HFF-Myc (cell line): Measurements from ENCODE around the gene CCDC198.

Experiments
- DNase-seq: peaks from one replicate; pipeline ENCODE4 v3.0.0-alpha.2; 2011; ENCODE audit warnings: low read depth; ENCODE audit errors: extremely low read depth
- H3K4me3 ChIP-seq: replicated peaks from 2 replicates; pipeline ENCODE4 v1.5.1; 2011; ENCODE audit warnings: low read depth, mild to moderate bottlenecking, control low read depth, low read length
- TF ChIP-seq, protein P1 (sequence below): IDR thresholded peaks from 2 replicates; pipeline ENCODE4 v1.5.1; 2012; ENCODE audit warnings: mild to moderate bottlenecking, low read depth, low read length, control low read depth; ENCODE audit errors: missing control alignments

The CCDC198 gene

DNA sequence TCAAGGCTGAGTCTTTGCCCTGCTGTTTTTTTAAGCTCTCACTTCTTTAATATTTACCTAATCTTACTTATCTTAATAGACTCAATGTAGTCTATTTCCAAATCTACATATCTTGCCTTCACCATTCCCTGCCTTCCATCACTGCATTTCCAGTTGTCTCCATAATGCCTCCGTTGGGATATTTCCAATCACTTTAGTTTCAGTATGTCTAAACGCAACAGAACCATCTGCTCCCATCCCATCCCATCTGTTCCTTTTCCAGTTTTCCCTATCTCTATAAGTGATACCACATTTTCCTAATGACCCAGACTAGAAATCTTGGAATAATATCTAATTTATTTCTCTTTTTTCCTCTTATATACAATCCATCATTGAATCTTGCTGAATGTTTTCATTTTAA, 15.1 kb upstream of the CCDC198 start:
- H3K4me3 ChIP-seq: no peak overlapping the region
- no peak for DNase-seq
- TF ChIP-seq, protein P1, sequence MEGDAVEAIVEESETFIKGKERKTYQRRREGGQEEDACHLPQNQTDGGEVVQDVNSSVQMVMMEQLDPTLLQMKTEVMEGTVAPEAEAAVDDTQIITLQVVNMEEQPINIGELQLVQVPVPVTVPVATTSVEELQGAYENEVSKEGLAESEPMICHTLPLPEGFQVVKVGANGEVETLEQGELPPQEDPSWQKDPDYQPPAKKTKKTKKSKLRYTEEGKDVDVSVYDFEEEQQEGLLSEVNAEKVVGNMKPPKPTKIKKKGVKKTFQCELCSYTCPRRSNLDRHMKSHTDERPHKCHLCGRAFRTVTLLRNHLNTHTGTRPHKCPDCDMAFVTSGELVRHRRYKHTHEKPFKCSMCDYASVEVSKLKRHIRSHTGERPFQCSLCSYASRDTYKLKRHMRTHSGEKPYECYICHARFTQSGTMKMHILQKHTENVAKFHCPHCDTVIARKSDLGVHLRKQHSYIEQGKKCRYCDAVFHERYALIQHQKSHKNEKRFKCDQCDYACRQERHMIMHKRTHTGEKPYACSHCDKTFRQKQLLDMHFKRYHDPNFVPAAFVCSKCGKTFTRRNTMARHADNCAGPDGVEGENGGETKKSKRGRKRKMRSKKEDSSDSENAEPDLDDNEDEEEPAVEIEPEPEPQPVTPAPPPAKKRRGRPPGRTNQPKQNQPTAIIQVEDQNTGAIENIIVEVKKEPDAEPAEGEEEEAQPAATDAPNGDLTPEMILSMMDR: no peak

DNA sequence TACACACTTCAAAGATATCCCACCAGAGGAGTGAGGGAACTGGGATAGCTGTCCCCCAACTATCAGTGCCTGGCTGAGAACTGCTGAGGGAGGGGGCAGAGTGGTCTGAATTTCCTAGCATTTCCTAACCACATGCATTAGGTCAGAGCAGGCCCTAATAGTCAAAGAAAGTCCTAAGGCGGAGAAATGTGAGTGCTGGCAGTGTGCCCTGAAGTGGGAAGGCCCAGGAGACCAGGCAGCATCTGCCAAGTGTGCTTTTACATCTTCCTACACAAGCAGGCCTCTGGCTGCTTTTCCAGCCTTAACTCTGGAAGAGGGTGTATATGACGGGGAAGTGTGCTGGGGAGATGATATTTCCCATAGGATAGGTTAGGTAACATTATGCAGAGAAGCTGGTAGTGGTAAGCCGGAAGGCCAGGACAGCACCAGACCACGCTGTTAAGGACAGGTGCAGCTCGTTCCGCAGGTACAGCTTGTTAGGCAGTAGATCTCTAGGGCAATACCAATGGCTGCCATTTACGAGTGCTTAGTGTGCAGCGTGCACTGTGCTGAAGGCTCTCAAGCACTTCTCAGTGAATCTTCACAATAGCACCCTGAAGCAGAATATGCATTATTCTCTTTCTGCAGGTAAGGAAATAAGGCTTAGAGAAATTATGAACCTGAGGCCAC, 9.1 kb upstream of the CCDC198 start:
- TF ChIP-seq, protein P1: no peak
- DNase-seq: no peak
- H3K4me3 ChIP-seq: no peak overlapping the region

DNA sequence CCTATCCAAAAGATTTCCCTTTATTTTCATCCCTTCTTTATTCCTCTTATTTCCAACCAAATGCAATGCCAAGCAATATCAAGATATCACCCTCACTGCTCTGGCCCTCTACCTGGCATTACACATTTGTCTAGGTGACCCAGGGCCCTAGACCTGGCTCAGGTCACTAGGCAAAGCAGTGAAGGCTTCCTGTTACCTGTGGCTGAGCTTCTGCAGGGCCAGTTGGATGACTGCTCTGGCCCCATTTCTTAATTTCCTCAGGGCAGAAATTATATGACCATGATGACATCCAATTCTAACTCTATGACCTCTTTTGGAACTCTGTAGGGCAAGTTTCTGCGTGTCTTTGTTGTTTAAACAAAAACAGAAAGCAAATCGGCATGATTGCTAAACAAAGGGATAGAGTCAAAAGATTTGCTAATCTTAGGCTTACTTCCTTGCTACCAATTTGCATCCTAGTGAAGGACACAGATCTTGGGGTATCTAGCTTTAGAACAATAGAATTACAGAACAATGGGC, 7.4 kb upstream of the CCDC198 start:
- TF ChIP-seq, protein P1: no peak
- no peak for DNase-seq

DNA sequence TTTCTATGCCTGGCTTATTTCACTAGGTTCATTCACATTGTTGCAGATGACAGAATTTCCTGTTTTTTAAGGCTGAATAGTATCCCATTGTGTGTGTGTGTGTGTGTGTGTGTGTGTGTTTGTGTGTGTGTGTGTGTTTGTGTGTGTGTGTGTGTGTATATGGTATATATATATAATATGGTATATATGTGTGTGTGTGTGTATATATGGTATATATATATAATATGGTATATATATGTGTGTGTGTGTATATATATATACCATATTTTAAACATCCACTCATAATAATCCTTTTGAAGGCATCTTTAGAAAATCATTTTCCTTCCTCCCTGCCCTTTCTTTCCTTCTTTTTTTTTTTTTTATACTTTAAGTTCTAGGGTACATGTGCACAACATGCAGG, 5.0 kb upstream of the CCDC198 start:
- H3K4me3 ChIP-seq: no peak overlapping the region
- TF ChIP-seq, protein P1: no peak
- DNase-seq: no peak

More for the DNA sequence above, 7.4 kb upstream of the CCDC198 start:
- no peak overlapping the region for H3K4me3 ChIP-seq

DNA sequence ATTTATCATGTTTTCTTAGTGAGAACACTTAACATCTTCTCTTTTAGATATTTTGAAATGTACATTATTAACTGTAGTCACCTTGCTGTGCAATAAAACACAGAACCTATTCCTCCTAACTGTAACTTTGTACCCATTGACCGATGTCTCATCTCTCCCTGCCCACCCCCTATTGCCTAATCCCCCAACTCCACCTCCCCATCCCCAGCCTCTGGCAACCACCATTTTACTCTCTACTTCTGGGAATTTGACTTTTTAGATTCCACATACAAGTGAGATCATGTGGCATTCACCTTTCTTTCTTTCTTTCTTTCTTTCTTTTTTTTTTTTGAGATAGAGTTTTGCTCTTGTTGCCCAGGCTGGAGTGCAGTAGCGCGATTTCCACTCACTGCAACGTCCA, 4.4 kb upstream of the CCDC198 start:
- TF ChIP-seq, protein P1: no peak
- DNase-seq: no peak
- no peak overlapping the region for H3K4me3 ChIP-seq

DNA sequence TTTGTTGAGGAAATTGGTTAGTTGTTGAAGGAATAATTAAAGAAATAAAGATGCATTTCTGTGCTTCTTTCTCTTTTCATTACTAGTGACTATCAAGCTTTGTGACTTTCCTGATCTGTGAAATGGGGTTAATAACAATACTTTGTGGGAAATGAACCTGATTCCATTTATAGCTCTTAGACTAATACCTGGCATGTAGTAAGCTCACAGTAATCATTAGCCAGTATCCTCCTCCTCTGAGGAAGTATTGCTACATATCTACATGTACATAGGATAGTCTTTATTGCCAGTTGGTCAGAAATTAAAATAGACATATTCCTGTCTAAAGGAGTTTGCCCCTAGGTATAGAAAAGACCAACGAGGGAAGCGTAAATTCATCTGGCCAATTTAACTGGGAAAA, 1.8 kb upstream of the CCDC198 start:
- H3K4me3 ChIP-seq: no peak overlapping the region
- TF ChIP-seq, protein P1: no peak
- DNase-seq: no peak

DNA sequence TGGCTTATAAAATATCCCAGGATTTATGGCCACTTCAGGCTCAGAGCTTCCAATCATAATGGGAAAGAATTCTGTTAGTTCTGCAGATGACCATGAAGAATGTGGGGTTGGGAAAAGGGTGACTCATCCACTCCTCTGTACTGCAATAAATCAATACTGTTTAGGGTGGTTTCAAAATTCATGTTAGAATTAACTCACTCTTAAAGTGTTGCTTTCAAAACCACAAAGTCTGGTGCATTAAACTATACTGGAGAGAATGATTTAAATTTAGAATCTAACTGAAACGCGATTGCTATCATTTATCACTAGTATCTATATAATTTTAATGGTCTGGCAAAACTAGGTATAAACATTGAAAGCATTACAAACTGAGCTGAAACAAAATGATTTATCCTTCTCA, 798 bp downstream of the CCDC198 start:
- TF ChIP-seq, protein P1: no peak

More for the DNA sequence above, 798 bp downstream of the CCDC198 start:
- DNase-seq: no peak
- H3K4me3 ChIP-seq: no peak overlapping the region
